CD14-positive monocyte (primary cell): ENCODE measurements around the gene HTR3C. TPM values are rescaled to one million over a fixed set of nuclear protein-coding genes. Genes with fewer than 3 reads are reported as not detected.
"Not testable (repeated sequence)": the region's sequence is repeated elsewhere in the genome, so short reads cannot be mapped to it uniquely, and the experiment has no call there.

ENCODE experiments used
- DNase-seq, 3 donors: peaks; one replicate each; pipeline ENCODE4 v3.0.0-alpha.2; 2011 to 2022
- H2AFZ ChIP-seq: 2 replicates; pipeline ENCODE4 v1.6.0; 2012; ENCODE audit warnings: mild to moderate bottlenecking, low read depth, low read length, inconsistent platforms; ENCODE audit not compliant: insufficient read depth, poor library complexity, severe bottlenecking
- H3K27ac ChIP-seq, 2 donors: 1 replicate in 1 of 2; 2 replicates in 1 of 2; pipeline ENCODE4 v1.5.1; 2012 to 2013; ENCODE audit warnings: low read length in 2 of 2, control low read depth in 1 of 2, inconsistent platforms in 1 of 2, low read depth in 1 of 2, mild to moderate bottlenecking in 1 of 2
- H3K27me3 ChIP-seq, 2 donors: one replicate each; pipeline versions ENCODE4 v1.6.0 to v1.6.1; 2011 to 2013; ENCODE audit warnings: low read length in 2 of 2; ENCODE audit not compliant: control insufficient read depth in 2 of 2, insufficient read depth in 2 of 2
- H3K36me3 ChIP-seq, 2 donors: replicated peaks in 1 of 2; 1 replicate in 1 of 2; 2 replicates in 1 of 2; pipeline versions ENCODE4 v1.5.1 to v1.6.1; 2012 to 2013; ENCODE audit warnings: low read length in 2 of 2, control low read depth in 1 of 2, inconsistent platforms in 1 of 2, mild to moderate bottlenecking in 1 of 2; ENCODE audit not compliant: insufficient read depth in 2 of 2, control insufficient read depth in 1 of 2
- H3K4me1 ChIP-seq, 2 donors: 1 replicate in 1 of 2; 2 replicates in 1 of 2; pipeline versions ENCODE4 v1.5.1 to v1.6.1; 2012 to 2013; ENCODE audit warnings: low read length in 2 of 2, control low read depth in 1 of 2, inconsistent platforms in 1 of 2, mild to moderate bottlenecking in 1 of 2, moderate library complexity in 1 of 2; ENCODE audit not compliant: insufficient read depth in 2 of 2, control insufficient read depth in 1 of 2
- H3K4me2 ChIP-seq: replicated peaks from 2 replicates; pipeline ENCODE3; 2012; ENCODE audit warnings: low read length, moderate library complexity, mild to moderate bottlenecking; ENCODE audit not compliant: poor library complexity, severe bottlenecking; ENCODE audit errors: extremely low read depth
- H3K4me3 ChIP-seq, 3 experiments: fragments of 200-600 bp in 1 of 3; sonication (generic) in 1 of 3; replicated peaks in 1 of 3; 1 replicate in 2 of 3; 2 replicates in 1 of 3; pipeline ENCODE4 v1.5.1; 2011 to 2013; ENCODE audit warnings: low read length in 3 of 3, mild to moderate bottlenecking in 3 of 3, control low read depth in 2 of 3, low read depth in 2 of 3, inconsistent platforms in 1 of 3, moderate library complexity in 1 of 3
- H3K79me2 ChIP-seq: 2 replicates; pipeline ENCODE4 v1.6.0; 2012; ENCODE audit warnings: mild to moderate bottlenecking, control low read depth, inconsistent platforms, low read length, moderate library complexity; ENCODE audit not compliant: insufficient read depth
- H3K9ac ChIP-seq: 2 replicates; pipeline ENCODE4 v1.6.0; 2017; ENCODE audit warnings: low read length, mild to moderate bottlenecking; ENCODE audit not compliant: insufficient read depth, poor library complexity, severe bottlenecking
- H3K9me3 ChIP-seq, 2 donors: replicated peaks in 1 of 2; 1 replicate in 1 of 2; 2 replicates in 1 of 2; pipeline versions ENCODE4 v1.5.1 to v1.6.1; 2012 to 2013; ENCODE audit warnings: low read length in 2 of 2, control low read depth in 1 of 2; ENCODE audit not compliant: control insufficient read depth in 1 of 2, insufficient read depth in 1 of 2
- H4K20me1 ChIP-seq: 2 replicates; pipeline ENCODE4 v1.6.0; 2012; ENCODE audit warnings: mild to moderate bottlenecking, low read length, control low read depth, moderate library complexity; ENCODE audit not compliant: insufficient read depth
- H3K27ac Mint-ChIP-seq, 7 donors: one replicate each; pipeline ENCODE4 v1.8.0; 2020; ENCODE audit warnings: mild to moderate bottlenecking in 7 of 7, mixed read lengths in 7 of 7, moderate library complexity in 6 of 7, inconsistent platforms in 2 of 7
- H3K27me3 Mint-ChIP-seq, 3 donors: one replicate each; pipeline ENCODE4 v1.8.0; 2021 to 2022; ENCODE audit warnings: low read depth in 3 of 3, mild to moderate bottlenecking in 3 of 3, mixed read lengths in 3 of 3, moderate library complexity in 3 of 3, inconsistent platforms in 1 of 3
- H3K36me3 Mint-ChIP-seq, 2 donors: one replicate each; pipeline ENCODE4 v1.8.0; 2020; ENCODE audit warnings: mixed read lengths in 2 of 2, inconsistent platforms in 1 of 2, mild to moderate bottlenecking in 1 of 2
- H3K4me1 Mint-ChIP-seq: one replicate; pipeline ENCODE4 v1.8.0; 2020; ENCODE audit warnings: mild to moderate bottlenecking, mixed read lengths
- H3K4me3 Mint-ChIP-seq, 2 donors: one replicate each; pipeline ENCODE4 v1.8.0; 2020; ENCODE audit warnings: mild to moderate bottlenecking in 2 of 2, mixed read lengths in 2 of 2, moderate library complexity in 1 of 2
- H3K9me3 Mint-ChIP-seq, 7 donors: one replicate each; pipeline ENCODE4 v1.8.0; 2020 to 2022; ENCODE audit warnings: mixed read lengths in 7 of 7, mild to moderate bottlenecking in 6 of 7, moderate library complexity in 6 of 7, inconsistent platforms in 2 of 7
- CTCF ChIP-seq: fragments of 200-600 bp; IDR thresholded peaks from one replicate; pipeline ENCODE4 v1.8.0; 2022; ENCODE audit warnings: antibody characterized with exemption, mild to moderate bottlenecking
- WGBS: methylation state at CpG from one replicate; pipeline ENCODE4 v1.1.5; 2013; ENCODE audit warnings: missing lambda C conversion rate; ENCODE audit not compliant: insufficient coverage; 5-methylcytosine and 5-hydroxymethylcytosine counted together
- intact Hi-C, 2 donors: fragments of 100-400 bp; cut with micrococcal nuclease; formaldehyde crosslinking; loops; one replicate each; pipeline versions ENCODE4 v1.15.0 to v1.15.1; 2023
- polyA plus RNA-seq, 3 donors: library from polyadenylated mRNA; depleted of rRNA in 1 of 3; unstranded in 2 of 3; stranded (reverse) in 1 of 3; fragments of 300-500 nt in 2 of 3; fragments of >200 nt in 1 of 3; fragmentation: Illumina TruSeq in 2 of 3; gene quantifications; 1 replicate in 2 of 3; 2 replicates in 1 of 3; pipeline ENCODE4 v1.2.3, GENCODE V29; 2012 to 2021

Gene HTR3C
- polyA plus RNA-seq, 3 donors = not detected

- H3K4me1 Mint-ChIP-seq = no peaks in the 10 kb centered on the region
- Histone ChIP-seq H2AFZ (no peak overlapping the region), H3K4me1 (no peaks in the 10 kb centered on the region), H4K20me1 (no peaks in the 10 kb centered on the region), H3K27ac (no peak overlapping the region), H3K9me3 (peaks cover 5 to 15% of the 10 kb centered on the region in 2 donors), H3K27me3 (no peaks in the 10 kb centered on the region), H3K36me3 (no peaks in the 10 kb centered on the region), H3K79me2 (no peaks in the 10 kb centered on the region), H3K9ac (no peak overlapping the region), H3K4me3 (no peak overlapping the region), H3K4me2 (no peak overlapping the region)
- DNase-seq = no peak
- H3K36me3 Mint-ChIP-seq = no peaks in the 10 kb centered on the region
- 100% methylated on average over 3 of the region's 5 CpGs for WGBS
- intact Hi-C loops = no loop called here
- no peak for TF ChIP-seq CTCF
- H3K9me3 Mint-ChIP-seq = peaks cover 9 to 27% (median 17%) of the 10 kb centered on the region in 7 donors
- peaks cover 2 to 10% (median 6%) of the 10 kb centered on the region in 3 donors for H3K27me3 Mint-ChIP-seq
- H3K4me3 Mint-ChIP-seq = no peak overlapping the region
- H3K27ac Mint-ChIP-seq = no peak overlapping the region
Measured at GRCh38 chr3:184068344-184068743, 15.5 kb downstream of the HTR3C start.

GRCh38 chr3:184071142-184071541 is 18.3 kb downstream of the HTR3C start:
- DNase-seq, H3K79me2 ChIP-seq, H3K27ac ChIP-seq, intact Hi-C loops, H2AFZ ChIP-seq, H3K4me3 ChIP-seq, H3K4me1 Mint-ChIP-seq, H3K4me3 Mint-ChIP-seq, H3K27me3 ChIP-seq, H4K20me1 ChIP-seq, H3K4me1 ChIP-seq, H3K4me2 ChIP-seq, H3K27me3 Mint-ChIP-seq, H3K9ac ChIP-seq, H3K36me3 Mint-ChIP-seq, H3K36me3 ChIP-seq: not testable (repeated sequence)
- Mint-ChIP-seq H3K9me3 (peaks cover 9 to 27% (median 17%) of the 10 kb centered on the region in 7 donors), H3K27ac (peak overlapping the region in 1 of 7 donors; percentile 36)
- H3K9me3 ChIP-seq = peaks cover 5 to 15% of the 10 kb centered on the region in 2 donors
- 93% methylated on average over 3 of the region's 7 CpGs for WGBS
